Smooth muscle cell of the pulmonary artery (primary cell): Measurements from ENCODE around the gene GZMH. TPM values are rescaled to one million over a fixed set of nuclear protein-coding genes. Genes with fewer than 3 reads are reported as not detected.

Experiments
- total RNA-seq: library from RNA; depleted of rRNA; stranded (reverse); fragments of >200 nt; gene quantifications from 2 replicates; pipeline ENCODE4 v1.2.3, GENCODE V29; 2014

The GZMH gene
- total RNA-seq, result not detected in 2 replicates

GRCh38 chr14:24609655-24610344 is at the start of gene GZMH:
Gene GZMH (minus strand): TSS chr14:24609685. CDS start chr14:24609613, 72 bp downstream.

GRCh38 chr14:24634158-24634557 is 24.7 kb upstream of the GZMH start, which contains the start of gene GZMB:
Gene GZMB (minus strand): TSS chr14:24634190. CDS start chr14:24634160, 30 bp downstream.

GRCh38 chr14:24576182-24576581 is 33.3 kb downstream of the GZMH start, which contains the start of gene CTSG:
Gene CTSG (minus strand): TSS chr14:24576250. CDS start chr14:24576223, 27 bp downstream.

Other genes with a start within 250 kb of the GZMH start
- gene NFATC4, start 241.5 kb downstream of the GZMH start, total RNA-seq, result 56.5 and 76.4 TPM in 2 replicates
- 6.9 and 16.7 TPM in 2 replicates for gene NYNRIN, start 210.7 kb downstream of the GZMH start, total RNA-seq
- 3.5 and 4.2 TPM in 2 replicates for gene CBLN3, start 180.0 kb downstream of the GZMH start, total RNA-seq
- gene KHNYN, start 179.7 kb downstream of the GZMH start, total RNA-seq, result 66.7 and 68.0 TPM in 2 replicates
- gene SDR39U1, start 166.9 kb downstream of the GZMH start, total RNA-seq, result 10.2 and 11.8 TPM in 2 replicates
- not detected in 2 replicates for gene CMA1, start 101.4 kb downstream of the GZMH start, total RNA-seq
- gene CTSG, start 33.4 kb downstream of the GZMH start, total RNA-seq, result not detected in 2 replicates
- gene GZMB, start 24.5 kb upstream of the GZMH start, total RNA-seq, result not detected in 2 replicates